ENCODE measurements around the gene ALDH4A1.

GRCh38 chr1:18886003-18886335 lies 16.4 kb downstream of the ALDH4A1 start:
- TF ChIP-seq CTCF (IDR thresholded peaks at IDR 0.05; ENCODE audit: low read length) (no peak), EZH2 (optimal IDR thresholded peaks at IDR 0.05; ENCODE audit: low read depth, low read length) (no peak)
